Measurements from ENCODE around the gene APPL2. TPM values are rescaled to one million over a fixed set of nuclear protein-coding genes. Genes with fewer than 3 reads are reported as not detected.

Gene APPL2
- total and polyA plus RNA-seq, 2 of the 13 experiments (the other 11 are each of a cell fraction or from before 2014, with no cell fraction given), result 9.9 to 11.1 TPM

GRCh38 chr12:105190530-105190929 is 45.4 kb downstream of the APPL2 start:
- H3K4me1 ChIP-seq (ENCODE audit: insufficient read depth, low read length), result 0 out of 2 replicates have a peak, but pooled peaks cover 6% of the 10 kb centered on the region
- TF ChIP-seq FOXM1 (CRISPR knock-in tag; IDR thresholded peaks at IDR 0.05), result no peak
- TF ChIP-seq THAP8 (CRISPR knock-in tag; IDR thresholded peaks at IDR 0.05; ENCODE audit: borderline replicate concordance), result no peak
- no peak for TF ChIP-seq MIER2 (CRISPR knock-in tag; IDR thresholded peaks at IDR 0.05)
- TF ChIP-seq NFATC3 (CRISPR knock-in tag; IDR thresholded peaks at IDR 0.05), result no peak
- no peak for TF ChIP-seq REXO4 (CRISPR knock-in tag; IDR thresholded peaks at IDR 0.05; ENCODE audit: borderline replicate concordance)
- no peak for TF ChIP-seq JARID2 (CRISPR knock-in tag; IDR thresholded peaks at IDR 0.05; ENCODE audit: insufficient replicate concordance)
- no peak for TF ChIP-seq NONO (IDR thresholded peaks at IDR 0.05)
- no peak for TF ChIP-seq NONO (CRISPR knock-in tag; conservative IDR thresholded peaks at IDR 0.05)
- no peak for TF ChIP-seq RBAK (CRISPR knock-in tag; IDR thresholded peaks at IDR 0.05)
- no peak for TF ChIP-seq ZMAT5 (CRISPR knock-in tag; IDR thresholded peaks at IDR 0.05; ENCODE audit: borderline replicate concordance, low read depth)
- TF ChIP-seq, protein P1, sequence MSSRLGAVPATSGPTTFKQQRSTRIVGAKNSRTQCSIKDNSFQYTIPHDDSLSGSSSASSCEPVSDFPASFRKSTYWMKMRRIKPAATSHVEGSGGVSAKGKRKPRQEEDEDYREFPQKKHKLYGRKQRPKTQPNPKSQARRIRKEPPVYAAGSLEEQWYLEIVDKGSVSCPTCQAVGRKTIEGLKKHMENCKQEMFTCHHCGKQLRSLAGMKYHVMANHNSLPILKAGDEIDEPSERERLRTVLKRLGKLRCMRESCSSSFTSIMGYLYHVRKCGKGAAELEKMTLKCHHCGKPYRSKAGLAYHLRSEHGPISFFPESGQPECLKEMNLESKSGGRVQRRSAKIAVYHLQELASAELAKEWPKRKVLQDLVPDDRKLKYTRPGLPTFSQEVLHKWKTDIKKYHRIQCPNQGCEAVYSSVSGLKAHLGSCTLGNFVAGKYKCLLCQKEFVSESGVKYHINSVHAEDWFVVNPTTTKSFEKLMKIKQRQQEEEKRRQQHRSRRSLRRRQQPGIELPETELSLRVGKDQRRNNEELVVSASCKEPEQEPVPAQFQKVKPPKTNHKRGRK (CRISPR knock-in tag; IDR thresholded peaks at IDR 0.05), result no peak
- no peak for TF ChIP-seq NCOR1 (IDR thresholded peaks at IDR 0.05; ENCODE audit: borderline replicate concordance, low read length)
- no peak for TF ChIP-seq ZNF326 (CRISPR knock-in tag; IDR thresholded peaks at IDR 0.05; ENCODE audit: borderline replicate concordance)
- TF ChIP-seq TRIM24 (CRISPR knock-in tag; IDR thresholded peaks at IDR 0.05), result no peak
- TF ChIP-seq CBX5 (CRISPR knock-in tag; IDR thresholded peaks at IDR 0.05; ENCODE audit: borderline replicate concordance), result no peak
- no peak for TF ChIP-seq ERF (CRISPR knock-in tag; IDR thresholded peaks at IDR 0.05)
- TF ChIP-seq JUNB (CRISPR knock-in tag; IDR thresholded peaks at IDR 0.05; ENCODE audit: borderline replicate concordance), result no peak
- no peak overlapping the region for H3K27ac ChIP-seq (ENCODE audit: extremely low read length, insufficient read depth, low read length)
- no peak overlapping the region for H2AFZ ChIP-seq (ENCODE audit: low read length)
- whole genome bisulfite sequencing (ENCODE audit: low lambda C conversion rate), result 90% methylated on average over 6 of the region's 6 CpGs
- intact Hi-C loops (cut with micrococcal nuclease; ENCODE audit: unreplicated experiment) (no loop called here), in situ Hi-C loops (cut with HindIII; ENCODE audit: extremely low pct_ligation_motif_present, low pct_unique_long_range_greater_than_20kb) (no loop called here)
- no peak overlapping the region for H3K4me2 ChIP-seq (ENCODE audit: low read depth, low read length)
- no TSS peak for BruUV-seq (replicated peaks)
- no peak overlapping the region for H3K4me3 ChIP-seq (replicated peaks in 1 of 3; ENCODE audit: insufficient read depth in 1 of 3, low read depth in 2 of 3, low read length in 3 of 3)
- H3K79me2 ChIP-seq (ENCODE audit: insufficient read depth, low read length), result no peaks in the 10 kb centered on the region
- ATAC-seq (no peak), DNase-seq (ENCODE audit: low spot score) (no peak), FAIRE-seq (no peak)
- ChIA-PET CTCF (ENCODE audit: low intra/inter-chr PET ratio, low total read pairs) (no interaction called here), POLR2A (no interaction called here)
- H3K9ac ChIP-seq (ENCODE audit: insufficient read depth, low read depth, low read length), result no peak overlapping the region
- H3K27me3 ChIP-seq (ENCODE audit: control insufficient read depth in 1 of 2, insufficient read depth in 2 of 2, low read length in 2 of 2), result no peaks in the 10 kb centered on the region
- H3K9me3 ChIP-seq (ENCODE audit: low read length), result no peaks in the 10 kb centered on the region
- H3K36me3 ChIP-seq (replicated peaks in 1 of 2; ENCODE audit: control insufficient read depth in 1 of 2, insufficient read depth in 2 of 2, low read length in 2 of 2), result peaks cover 13 to 33% of the 10 kb centered on the region in 2 experiments; a peak in 4 of 5 replicates
- H4K20me1 ChIP-seq (ENCODE audit: insufficient read depth, low read length), result no peaks in the 10 kb centered on the region
